ENCODE data around the gene SH3BGRL2.
"Not testable (repeated sequence)": the region's sequence is repeated elsewhere in the genome, so short reads cannot be mapped to it uniquely, and the experiment has no call there.

The SH3BGRL2 gene

GRCh38 chr6:79745282-79745681, 114.2 kb downstream of the SH3BGRL2 start:
- DNase-seq (ENCODE audit: low spot score), result not testable (repeated sequence)

GRCh38 chr6:79746325-79746724, 115.2 kb downstream of the SH3BGRL2 start:
- not testable (repeated sequence) for DNase-seq (ENCODE audit: low spot score)

- no peak for DNase-seq (ENCODE audit: low spot score)
These were observed 119.7 kb downstream of the SH3BGRL2 start for GRCh38 chr6:79750806-79751205.

Measured in pons (tissue), 1 donor.